ENCODE results near the gene TLE4.

GRCh38 chr9:79686381-79687130 lies 114.8 kb downstream of the TLE4 start:
- TF ChIP-seq CTCF (IDR thresholded peaks at IDR 0.05; ENCODE audit: insufficient read depth, low read length), result no peak
- no peak for TF ChIP-seq SPI1 (IDR thresholded peaks at IDR 0.05; ENCODE audit: borderline replicate concordance, low read depth)
- no peak for TF ChIP-seq POLR2AphosphoS5 (IDR thresholded peaks at IDR 0.05; ENCODE audit: low read depth)
- no peak for TF ChIP-seq REST (IDR thresholded peaks at IDR 0.05; ENCODE audit: insufficient replicate concordance, low read depth)
- TF ChIP-seq GABPA (IDR thresholded peaks at IDR 0.05; ENCODE audit: low read depth), result no peak

Measured in HL-60 (cell line).